ENCODE data around the gene ABLIM1.

DNA sequence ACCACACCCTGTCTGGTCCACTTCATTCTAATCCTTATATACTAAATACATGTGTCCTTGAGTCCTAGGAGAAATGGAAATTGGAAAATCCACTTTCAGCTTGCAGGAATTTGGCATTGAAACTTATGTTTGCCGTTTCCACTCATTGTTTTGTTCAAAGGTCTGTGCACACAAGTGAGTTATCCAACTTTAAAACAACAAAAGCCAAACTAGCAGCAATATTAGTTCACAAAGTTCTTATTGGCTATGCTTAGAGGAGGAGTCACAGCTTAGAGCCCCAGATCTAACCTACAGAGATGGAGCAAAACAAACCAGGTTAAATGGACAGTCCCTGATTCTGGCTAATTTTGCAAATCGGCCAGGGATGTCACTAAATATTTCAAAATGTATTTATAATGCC lies 209.2 kb downstream of the ABLIM1 start:
- TF ChIP-seq, protein P1, sequence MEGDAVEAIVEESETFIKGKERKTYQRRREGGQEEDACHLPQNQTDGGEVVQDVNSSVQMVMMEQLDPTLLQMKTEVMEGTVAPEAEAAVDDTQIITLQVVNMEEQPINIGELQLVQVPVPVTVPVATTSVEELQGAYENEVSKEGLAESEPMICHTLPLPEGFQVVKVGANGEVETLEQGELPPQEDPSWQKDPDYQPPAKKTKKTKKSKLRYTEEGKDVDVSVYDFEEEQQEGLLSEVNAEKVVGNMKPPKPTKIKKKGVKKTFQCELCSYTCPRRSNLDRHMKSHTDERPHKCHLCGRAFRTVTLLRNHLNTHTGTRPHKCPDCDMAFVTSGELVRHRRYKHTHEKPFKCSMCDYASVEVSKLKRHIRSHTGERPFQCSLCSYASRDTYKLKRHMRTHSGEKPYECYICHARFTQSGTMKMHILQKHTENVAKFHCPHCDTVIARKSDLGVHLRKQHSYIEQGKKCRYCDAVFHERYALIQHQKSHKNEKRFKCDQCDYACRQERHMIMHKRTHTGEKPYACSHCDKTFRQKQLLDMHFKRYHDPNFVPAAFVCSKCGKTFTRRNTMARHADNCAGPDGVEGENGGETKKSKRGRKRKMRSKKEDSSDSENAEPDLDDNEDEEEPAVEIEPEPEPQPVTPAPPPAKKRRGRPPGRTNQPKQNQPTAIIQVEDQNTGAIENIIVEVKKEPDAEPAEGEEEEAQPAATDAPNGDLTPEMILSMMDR (IDR thresholded peaks at IDR 0.05): no peak
- no peak for TF ChIP-seq EP300 (IDR thresholded peaks at IDR 0.05)
